Transverse colon (tissue), 4 donors: ENCODE results near the gene PPP1R7. TPM values are rescaled to one million over a fixed set of nuclear protein-coding genes. Genes with fewer than 3 reads are reported as not detected.
A peak's percentile ranks its signal among the peaks of the same experiment; 100 is the strongest.

Experiments
- DNase-seq: peaks from one replicate; pipeline ENCODE4 v3.0.0-alpha.2; 2019
- H3K27ac ChIP-seq, 4 donors: fragments of 200-600 bp; sonication (generic); 2 replicates each; pipeline ENCODE4 v1.5.1; 2016 to 2018; ENCODE audit warnings: inconsistent platforms in 4 of 4
- H3K27me3 ChIP-seq: fragments of 200-600 bp; sonication (generic); 2 replicates; pipeline ENCODE4 v1.5.1; 2017; ENCODE audit warnings: inconsistent platforms
- H3K36me3 ChIP-seq, 4 donors: fragments of 200-600 bp; sonication (generic); 2 replicates each; pipeline ENCODE4 v1.5.1; 2017 to 2019; ENCODE audit warnings: inconsistent platforms in 4 of 4
- H3K4me1 ChIP-seq, 4 donors: fragments of 200-600 bp; sonication (generic); 2 replicates each; pipeline ENCODE4 v1.5.1; 2017 to 2020; ENCODE audit warnings: inconsistent platforms in 4 of 4
- H3K4me3 ChIP-seq, 4 donors: fragments of 200-600 bp; sonication (generic); 1 replicate in 1 of 4; 2 replicates in 3 of 4; pipeline versions ENCODE4 v1.5.1 to v1.6.1; 2017 to 2019; ENCODE audit warnings: inconsistent platforms in 4 of 4
- H3K9me3 ChIP-seq, 2 donors: fragments of 200-600 bp; sonication (generic); 2 replicates each; pipeline ENCODE4 v1.5.1; 2017 to 2019; ENCODE audit warnings: inconsistent platforms in 2 of 2
- EP300 ChIP-seq: sonication (generic); formaldehyde crosslinking; IDR thresholded peaks from one replicate; pipeline ENCODE4 v1.6.1; 2017; ENCODE audit warnings: antibody characterized with exemption, low read depth
- POLR2A ChIP-seq: fragments of 450-650 bp; IDR thresholded peaks from one replicate; pipeline ENCODE4 v1.6.1; 2016; ENCODE audit warnings: antibody characterized with exemption, mild to moderate bottlenecking, moderate library complexity
- POLR2AphosphoS5 ChIP-seq, 3 donors: sonication (generic); formaldehyde crosslinking; IDR thresholded peaks; one replicate each; pipeline ENCODE4 v1.6.1; 2016; ENCODE audit warnings: antibody characterized with exemption in 3 of 3
- WGBS, 2 donors: methylation state at CpG; one replicate each; pipeline ENCODE4 v1.1.5; 2018; ENCODE audit warnings: low coverage in 1 of 2; 5-methylcytosine and 5-hydroxymethylcytosine counted together
- in situ Hi-C, 4 donors: fragments of 200-750 bp; cut with MboI; loops; one replicate each; pipeline versions ENCODE4 v1.15.0 to v1.15.1; 2017; ENCODE audit warnings: low sequenced_read_pairs in 3 of 4, low pct_ligation_motif_present in 1 of 4, low pct_unique_long_range_greater_than_20kb in 1 of 4
- intact Hi-C: fragments of 100-400 bp; cut with DNase I; formaldehyde crosslinking; loops from one replicate; pipeline ENCODE4 v1.15.1; 2023; ENCODE audit warnings: low total_unique reads
- total RNA-seq, 4 donors: library from RNA; depleted of rRNA; stranded (reverse); fragments of >200 nt; gene quantifications; one replicate each; pipeline ENCODE4 v1.1.0, GENCODE V29; 2016
- TF ChIP-seq, protein P1 (sequence below), 5 experiments: fragments of 200-600 bp in 3 of 5; fragments of 450-650 bp in 2 of 5; sonication (generic) in 3 of 5; IDR thresholded peaks; 1 replicate in 2 of 5; 2 replicates in 3 of 5; pipeline ENCODE4 v1.5.1; 2016 to 2017; ENCODE audit warnings: antibody characterized with exemption in 5 of 5, inconsistent platforms in 3 of 5, mild to moderate bottlenecking in 2 of 5, moderate library complexity in 1 of 5

The PPP1R7 gene
- total RNA-seq, 4 donors from 2014 or later = 10.8 to 84.2 (median 46.5) TPM

DNA sequence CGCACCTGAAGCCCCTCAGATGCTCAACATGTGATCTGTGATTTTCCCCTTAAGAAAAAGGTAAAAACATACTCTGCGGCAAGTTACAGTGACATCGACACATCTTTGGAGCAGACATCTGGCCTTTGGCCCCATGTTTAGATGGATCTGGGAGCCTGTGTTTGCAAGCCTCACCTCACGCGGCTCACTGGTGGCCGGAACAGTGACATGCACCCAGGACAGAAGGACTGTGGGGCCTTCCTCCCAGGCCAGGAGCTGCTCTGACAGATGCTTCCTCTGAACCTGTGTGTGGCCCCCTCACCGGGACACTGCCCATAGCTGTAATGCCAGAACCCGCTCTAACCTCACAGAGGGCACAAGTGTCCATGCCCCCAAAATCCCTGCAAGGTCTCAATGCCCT lies 14.1 kb upstream of the PPP1R7 start:
- in situ Hi-C loops (no loop called here), intact Hi-C loops (no loop called here)
- Histone ChIP-seq H3K4me1 (peaks cover 0 to 6% (median 3%) of the 10 kb centered on the region in 4 donors), H3K9me3 (no peaks in the 10 kb centered on the region), H3K4me3 (no peak overlapping the region), H3K27me3 (no peaks in the 10 kb centered on the region), H3K27ac (peak overlapping the region in 2 of 4 donors; percentile 49 to 57), H3K36me3 (no peaks in the 10 kb centered on the region)
- DNase-seq = no peak
- TF ChIP-seq, protein P1, sequence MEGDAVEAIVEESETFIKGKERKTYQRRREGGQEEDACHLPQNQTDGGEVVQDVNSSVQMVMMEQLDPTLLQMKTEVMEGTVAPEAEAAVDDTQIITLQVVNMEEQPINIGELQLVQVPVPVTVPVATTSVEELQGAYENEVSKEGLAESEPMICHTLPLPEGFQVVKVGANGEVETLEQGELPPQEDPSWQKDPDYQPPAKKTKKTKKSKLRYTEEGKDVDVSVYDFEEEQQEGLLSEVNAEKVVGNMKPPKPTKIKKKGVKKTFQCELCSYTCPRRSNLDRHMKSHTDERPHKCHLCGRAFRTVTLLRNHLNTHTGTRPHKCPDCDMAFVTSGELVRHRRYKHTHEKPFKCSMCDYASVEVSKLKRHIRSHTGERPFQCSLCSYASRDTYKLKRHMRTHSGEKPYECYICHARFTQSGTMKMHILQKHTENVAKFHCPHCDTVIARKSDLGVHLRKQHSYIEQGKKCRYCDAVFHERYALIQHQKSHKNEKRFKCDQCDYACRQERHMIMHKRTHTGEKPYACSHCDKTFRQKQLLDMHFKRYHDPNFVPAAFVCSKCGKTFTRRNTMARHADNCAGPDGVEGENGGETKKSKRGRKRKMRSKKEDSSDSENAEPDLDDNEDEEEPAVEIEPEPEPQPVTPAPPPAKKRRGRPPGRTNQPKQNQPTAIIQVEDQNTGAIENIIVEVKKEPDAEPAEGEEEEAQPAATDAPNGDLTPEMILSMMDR (IDR thresholded peaks at IDR 0.05) = no peak
- TF ChIP-seq EP300 (no peak), POLR2AphosphoS5 (IDR thresholded peaks at IDR 0.05) (no peak), POLR2A (no peak)
- WGBS, 2 donors = 85% methylated on average over 8 of the region's 8 CpGs; no CpG with 5 or more reads in 1 of the 2 donors

DNA sequence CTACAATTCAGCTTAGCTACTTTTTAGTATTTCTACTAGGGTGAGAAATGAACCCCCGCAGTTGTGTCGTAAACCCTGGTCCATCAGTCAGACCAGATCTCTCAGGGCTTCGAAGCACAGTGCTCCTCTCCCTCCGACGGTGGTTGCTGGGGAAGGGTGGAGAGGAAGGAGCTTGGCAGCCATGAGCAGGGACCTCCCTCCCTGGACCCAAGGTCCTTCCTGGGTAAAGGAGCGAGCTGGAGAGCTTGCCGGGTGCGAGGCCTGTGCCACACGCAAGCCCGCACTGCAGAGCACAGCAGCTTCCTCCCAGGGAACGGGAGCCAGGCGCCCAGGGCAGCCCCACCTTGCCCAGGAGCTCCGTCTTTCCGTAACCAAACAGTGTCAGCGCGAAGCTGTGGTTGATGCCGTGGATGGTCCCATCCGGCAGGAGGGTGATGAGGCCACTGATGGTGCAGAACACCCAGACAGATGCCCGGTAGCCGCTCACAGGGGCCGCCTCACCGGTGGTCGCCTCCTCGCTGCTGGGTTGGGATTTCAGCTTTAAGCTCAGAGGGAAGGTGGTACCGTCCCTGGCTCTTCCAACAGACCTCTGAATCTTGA lies 13.5 kb upstream of the PPP1R7 start:
- Histone ChIP-seq H3K9me3 (no peaks in the 10 kb centered on the region), H3K27ac (no peak overlapping the region), H3K4me1 (peaks cover 0 to 6% (median 3%) of the 10 kb centered on the region in 4 donors), H3K36me3 (no peaks in the 10 kb centered on the region), H3K27me3 (no peaks in the 10 kb centered on the region), H3K4me3 (no peak overlapping the region)
- TF ChIP-seq POLR2A (no peak), EP300 (no peak), POLR2AphosphoS5 (IDR thresholded peaks at IDR 0.05) (no peak)
- TF ChIP-seq, protein P1 (IDR thresholded peaks at IDR 0.05) = no peak
- intact Hi-C loops = no loop called here
- DNase-seq = no peak
- in situ Hi-C loops = no loop called here
- 95% methylated on average over 22 of the region's 25 CpGs; no CpG with 5 or more reads in 1 of the 2 donors for WGBS, 2 donors

DNA sequence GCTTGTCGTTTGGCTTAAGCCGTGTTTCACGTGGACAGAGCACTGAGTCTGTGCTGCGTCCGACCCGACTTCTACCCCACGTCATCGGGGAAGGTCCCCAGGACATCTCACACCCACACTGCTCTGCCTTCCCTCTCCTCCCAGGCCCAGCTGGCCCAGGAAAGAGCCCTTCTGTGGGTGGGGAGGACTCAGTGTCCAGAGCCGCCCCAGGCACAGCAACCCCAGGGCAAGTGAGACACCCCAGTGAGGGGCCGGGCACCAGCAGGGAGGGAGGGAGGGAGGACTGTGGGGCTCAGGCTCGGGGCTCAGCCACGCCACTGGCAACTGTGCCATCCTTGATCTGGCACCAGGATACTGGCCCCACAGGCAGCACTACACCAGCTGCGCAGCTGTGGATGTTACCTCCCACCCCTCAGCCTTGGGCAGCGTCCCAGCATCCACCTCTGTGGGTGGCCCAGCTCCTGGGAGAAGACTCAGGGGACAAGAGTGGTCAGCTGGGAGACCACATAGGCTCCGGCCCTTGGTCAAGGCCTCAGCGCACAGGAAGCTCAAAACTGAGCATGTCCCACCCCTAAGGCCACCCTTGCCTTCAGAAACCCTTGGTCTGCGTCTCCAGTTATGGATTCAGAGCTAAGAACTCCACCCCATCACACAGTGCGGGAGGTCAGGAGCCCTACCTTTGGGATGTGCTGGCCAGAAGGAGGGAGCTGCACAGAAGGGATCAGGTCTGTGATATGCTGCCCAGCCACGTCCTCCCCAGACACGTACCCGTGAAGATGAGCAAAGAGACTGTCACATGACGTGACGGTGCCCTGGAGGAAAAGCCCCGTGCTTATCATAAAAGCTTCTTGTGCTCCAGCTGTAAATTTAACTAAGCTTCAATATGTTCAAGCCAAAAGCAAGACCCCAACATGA lies 12.7 kb upstream of the PPP1R7 start:
- WGBS, 2 donors = 89 to 100% methylated on average over 3 to 24 of the region's 24 CpGs
- DNase-seq = no peak
- TF ChIP-seq, protein P1 (IDR thresholded peaks at IDR 0.05) = no peak
- no peak for TF ChIP-seq POLR2AphosphoS5 (IDR thresholded peaks at IDR 0.05)
- TF ChIP-seq POLR2A = no peak
- TF ChIP-seq EP300 = no peak
- in situ Hi-C loops (no loop called here), intact Hi-C loops (no loop called here)
- H3K36me3 ChIP-seq = no peaks in the 10 kb centered on the region
- no peak overlapping the region for H3K27ac ChIP-seq
- H3K27me3 ChIP-seq = no peaks in the 10 kb centered on the region
- peaks cover 0 to 6% (median 3%) of the 10 kb centered on the region in 4 donors for H3K4me1 ChIP-seq
- H3K4me3 ChIP-seq = no peak overlapping the region
- no peaks in the 10 kb centered on the region for H3K9me3 ChIP-seq

- intact Hi-C loops (no loop called here), in situ Hi-C loops (no loop called here)
- H3K36me3 ChIP-seq = no peaks in the 10 kb centered on the region
- H3K9me3 ChIP-seq = no peaks in the 10 kb centered on the region
- no peak for TF ChIP-seq POLR2AphosphoS5 (IDR thresholded peaks at IDR 0.05)
- no peak for DNase-seq
- H3K4me3 ChIP-seq = no peak overlapping the region
- no peaks in the 10 kb centered on the region for H3K27me3 ChIP-seq
- H3K4me1 ChIP-seq = peaks cover 0 to 6% (median 3%) of the 10 kb centered on the region in 4 donors
- H3K27ac ChIP-seq = no peak overlapping the region
- WGBS, 2 donors = 93 to 100% methylated on average over 1 to 16 of the region's 16 CpGs
Observed at GRCh38 chr2:241138471-241138870, 11.8 kb upstream of the PPP1R7 start.
